Endothelial cell (in vitro differentiated cells): Measurements from ENCODE around the gene RNF183. TPM values are rescaled to one million over a fixed set of nuclear protein-coding genes. Genes with fewer than 3 reads are reported as not detected.
"Not testable (repeated sequence)": the region's sequence is repeated elsewhere in the genome, so short reads cannot be mapped to it uniquely, and the experiment has no call there.

ENCODE experiments used
- DNase-seq: peaks from one replicate; pipeline ENCODE4 v3.0.0; 2021; ENCODE audit warnings: low spot score
- H3K27ac Mint-ChIP-seq: one replicate; pipeline ENCODE4 v1.8.0; 2021; ENCODE audit warnings: mixed read lengths, inconsistent platforms; ENCODE audit not compliant: unreplicated experiment
- H3K27me3 Mint-ChIP-seq: one replicate; pipeline ENCODE4 v1.8.0; 2021; ENCODE audit warnings: mild to moderate bottlenecking, moderate library complexity, mixed read lengths, inconsistent platforms; ENCODE audit not compliant: unreplicated experiment
- H3K36me3 Mint-ChIP-seq: one replicate; pipeline ENCODE4 v1.8.0; 2021; ENCODE audit warnings: mild to moderate bottlenecking, low read depth, mixed read lengths, inconsistent platforms; ENCODE audit not compliant: unreplicated experiment
- H3K4me1 Mint-ChIP-seq: one replicate; pipeline ENCODE4 v1.8.0; 2021; ENCODE audit warnings: mild to moderate bottlenecking, mixed read lengths, inconsistent platforms; ENCODE audit not compliant: unreplicated experiment
- H3K4me3 Mint-ChIP-seq: one replicate; pipeline ENCODE4 v1.8.0; 2021; ENCODE audit warnings: mild to moderate bottlenecking, mixed read lengths, inconsistent platforms; ENCODE audit not compliant: unreplicated experiment
- H3K9me3 Mint-ChIP-seq: one replicate; pipeline ENCODE4 v1.8.0; 2021; ENCODE audit warnings: mixed read lengths, inconsistent platforms; ENCODE audit not compliant: unreplicated experiment
- total RNA-seq: library from RNA; stranded (reverse); fragmentation: NEBNext Ultra II Directional; extraction: Animal tissue kit (Norgen Biotek cat#: 25700); gene quantifications from one replicate; pipeline ENCODE4 v1.2.1, GENCODE V29; 2021; ENCODE audit not compliant: unreplicated experiment
- TF ChIP-seq, protein P1 (sequence below): fragments of 200-600 bp; sonication (generic); IDR thresholded peaks from one replicate; pipeline ENCODE4 v1.5.0; 2021; ENCODE audit warnings: antibody characterized with exemption; ENCODE audit not compliant: unreplicated experiment

RNF183 gene
- total RNA-seq, 1 donor from 2014 or later: not detected

DNA sequence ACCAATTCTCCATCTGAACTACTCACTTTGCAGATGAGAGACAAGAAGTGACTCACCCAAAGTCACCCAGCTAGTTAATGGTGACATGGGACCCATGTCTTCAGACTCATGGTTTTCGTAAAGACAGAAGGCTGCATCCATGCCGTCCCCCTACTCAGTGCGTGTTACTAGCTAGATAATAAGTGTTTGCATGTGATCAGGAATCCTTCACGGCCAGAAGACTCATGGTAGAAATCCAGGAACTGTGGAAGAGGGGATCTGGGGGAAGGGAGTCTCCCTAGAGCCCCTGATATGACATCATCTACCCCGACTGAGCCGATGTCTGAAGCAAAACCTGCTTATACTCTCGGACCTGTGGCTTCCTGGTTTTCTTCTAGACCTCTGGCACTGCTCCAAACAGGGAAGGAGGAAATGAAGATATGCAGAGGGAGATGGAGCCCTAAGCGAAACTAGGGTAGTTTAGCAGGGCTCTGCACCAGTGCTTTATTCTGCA lies 3.3 kb downstream of the RNF183 start:
- DNase-seq: no peak
- Mint-ChIP-seq H3K9me3 (no peaks in the 10 kb centered on the region), H3K36me3 (no peaks in the 10 kb centered on the region), H3K27me3 (peaks cover 6% of the 10 kb centered on the region), H3K27ac (no peak overlapping the region), H3K4me1 (peaks cover 10% of the 10 kb centered on the region), H3K4me3 (no peak overlapping the region)
- TF ChIP-seq, protein P1, sequence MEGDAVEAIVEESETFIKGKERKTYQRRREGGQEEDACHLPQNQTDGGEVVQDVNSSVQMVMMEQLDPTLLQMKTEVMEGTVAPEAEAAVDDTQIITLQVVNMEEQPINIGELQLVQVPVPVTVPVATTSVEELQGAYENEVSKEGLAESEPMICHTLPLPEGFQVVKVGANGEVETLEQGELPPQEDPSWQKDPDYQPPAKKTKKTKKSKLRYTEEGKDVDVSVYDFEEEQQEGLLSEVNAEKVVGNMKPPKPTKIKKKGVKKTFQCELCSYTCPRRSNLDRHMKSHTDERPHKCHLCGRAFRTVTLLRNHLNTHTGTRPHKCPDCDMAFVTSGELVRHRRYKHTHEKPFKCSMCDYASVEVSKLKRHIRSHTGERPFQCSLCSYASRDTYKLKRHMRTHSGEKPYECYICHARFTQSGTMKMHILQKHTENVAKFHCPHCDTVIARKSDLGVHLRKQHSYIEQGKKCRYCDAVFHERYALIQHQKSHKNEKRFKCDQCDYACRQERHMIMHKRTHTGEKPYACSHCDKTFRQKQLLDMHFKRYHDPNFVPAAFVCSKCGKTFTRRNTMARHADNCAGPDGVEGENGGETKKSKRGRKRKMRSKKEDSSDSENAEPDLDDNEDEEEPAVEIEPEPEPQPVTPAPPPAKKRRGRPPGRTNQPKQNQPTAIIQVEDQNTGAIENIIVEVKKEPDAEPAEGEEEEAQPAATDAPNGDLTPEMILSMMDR: no peak

DNA sequence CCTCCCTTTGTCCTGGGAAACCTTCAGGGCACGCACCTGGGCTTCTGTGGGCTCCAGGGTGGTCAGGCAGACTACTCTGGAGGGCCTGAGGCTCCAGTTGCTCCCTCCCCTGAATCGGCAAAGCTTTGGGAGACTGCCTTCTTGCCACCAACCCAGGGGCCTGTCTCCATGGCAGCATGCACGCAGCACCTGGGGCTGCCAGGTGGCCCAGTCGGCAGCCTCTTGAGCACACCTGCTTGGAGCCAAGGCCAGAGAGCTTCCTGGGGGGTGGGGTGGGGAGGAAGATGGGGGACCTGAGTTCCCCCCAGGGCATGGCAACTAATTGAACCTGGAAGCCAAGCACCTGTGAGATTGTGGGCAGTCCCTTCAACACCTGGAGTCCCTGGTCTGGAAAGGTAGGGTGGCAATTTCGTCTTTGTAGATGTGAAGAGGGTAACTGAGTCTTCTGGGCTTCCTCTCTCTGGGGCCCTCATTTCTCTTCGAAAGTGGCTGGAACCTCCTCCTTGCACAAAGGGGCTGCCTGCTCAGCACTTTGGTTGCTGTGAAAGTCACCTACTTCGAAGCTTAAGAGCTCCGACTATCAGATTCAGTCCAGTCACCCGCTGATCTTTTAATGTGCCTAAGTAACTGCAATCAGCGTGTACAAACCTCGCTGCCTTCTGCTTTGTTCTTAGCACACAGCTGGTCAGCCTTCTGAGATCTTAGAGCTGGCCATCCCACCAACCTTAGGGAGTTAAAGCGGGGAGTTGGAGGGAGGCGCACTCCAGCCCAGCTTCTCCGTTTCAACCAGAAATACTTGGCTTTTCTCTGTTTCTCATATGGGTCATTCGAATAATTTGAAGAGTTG lies 4.0 kb downstream of the RNF183 start:
- Mint-ChIP-seq H3K36me3 (no peaks in the 10 kb centered on the region), H3K27ac (no peak overlapping the region), H3K9me3 (no peaks in the 10 kb centered on the region), H3K4me3 (no peak overlapping the region), H3K4me1 (peaks cover 10% of the 10 kb centered on the region), H3K27me3 (peaks cover 6% of the 10 kb centered on the region)
- DNase-seq: no peak
- TF ChIP-seq, protein P1: no peak

DNA sequence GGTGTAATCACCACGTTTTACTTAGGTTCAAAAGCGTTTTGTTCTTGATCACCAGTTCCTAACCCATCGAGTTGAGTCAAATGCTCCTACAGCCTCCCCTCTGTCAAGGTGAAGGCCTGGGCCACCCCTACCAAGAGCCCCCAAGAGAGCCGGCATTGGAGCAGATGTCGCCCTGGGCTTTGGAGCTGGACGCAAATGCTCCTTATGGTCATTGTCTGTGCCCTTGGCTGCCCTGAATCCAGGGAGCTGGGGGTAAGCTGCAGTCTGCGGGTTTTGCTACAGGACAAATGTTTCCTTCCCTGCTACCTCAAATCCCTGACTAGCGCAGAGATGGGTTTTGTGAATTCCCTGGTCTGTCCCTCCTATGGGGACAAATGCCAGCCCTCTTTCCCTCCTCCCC lies 4.9 kb downstream of the RNF183 start:
- Mint-ChIP-seq H3K4me1 (peaks cover 10% of the 10 kb centered on the region), H3K36me3 (no peaks in the 10 kb centered on the region), H3K9me3 (no peaks in the 10 kb centered on the region), H3K27ac (no peak overlapping the region), H3K4me3 (no peak overlapping the region), H3K27me3 (peaks cover 6% of the 10 kb centered on the region)
- no peak for DNase-seq
- TF ChIP-seq, protein P1: no peak

DNA sequence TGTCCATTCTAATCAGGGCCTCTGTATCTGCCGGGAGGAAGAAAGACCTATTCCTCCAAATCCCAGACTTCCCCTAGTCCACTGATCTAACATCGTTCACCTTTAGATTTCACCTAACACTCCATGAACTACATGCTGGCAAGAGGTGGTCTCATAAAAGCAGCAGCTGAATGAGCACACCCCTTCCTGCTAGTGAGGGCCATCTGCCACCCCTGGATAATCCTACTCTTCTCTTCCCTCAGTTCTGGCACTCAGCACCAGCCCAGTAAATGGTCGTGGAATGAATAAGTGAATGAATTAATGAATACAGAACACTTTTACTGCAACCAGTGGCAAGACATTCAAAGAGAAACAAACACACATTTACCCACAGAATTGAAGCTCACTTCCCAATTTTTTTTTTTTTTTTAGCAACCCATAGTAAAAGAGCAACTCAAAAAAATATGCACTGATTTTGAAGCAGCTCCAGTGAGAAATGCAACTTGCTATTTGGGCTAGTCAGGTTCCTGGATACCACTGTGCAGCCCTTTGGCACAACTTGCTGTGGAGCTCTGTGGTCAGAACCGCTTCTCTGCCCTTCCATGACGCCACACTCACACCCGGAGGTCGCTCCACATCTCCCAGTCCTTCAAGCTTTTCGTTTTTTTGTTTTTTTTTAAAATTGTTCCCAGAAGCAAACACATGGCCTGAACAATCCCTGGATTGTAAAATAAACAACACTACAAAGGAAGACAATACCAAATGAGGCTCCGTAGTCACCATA lies 6.2 kb downstream of the RNF183 start:
- H3K9me3 Mint-ChIP-seq: no peaks in the 10 kb centered on the region
- no peak overlapping the region for H3K4me3 Mint-ChIP-seq
- DNase-seq: no peak
- TF ChIP-seq, protein P1: no peak
- peaks cover 10% of the 10 kb centered on the region for H3K4me1 Mint-ChIP-seq
- H3K27me3 Mint-ChIP-seq: peaks cover 4% of the 10 kb centered on the region
- H3K27ac Mint-ChIP-seq: no peak overlapping the region
- peaks cover 3% of the 10 kb centered on the region for H3K36me3 Mint-ChIP-seq

DNA sequence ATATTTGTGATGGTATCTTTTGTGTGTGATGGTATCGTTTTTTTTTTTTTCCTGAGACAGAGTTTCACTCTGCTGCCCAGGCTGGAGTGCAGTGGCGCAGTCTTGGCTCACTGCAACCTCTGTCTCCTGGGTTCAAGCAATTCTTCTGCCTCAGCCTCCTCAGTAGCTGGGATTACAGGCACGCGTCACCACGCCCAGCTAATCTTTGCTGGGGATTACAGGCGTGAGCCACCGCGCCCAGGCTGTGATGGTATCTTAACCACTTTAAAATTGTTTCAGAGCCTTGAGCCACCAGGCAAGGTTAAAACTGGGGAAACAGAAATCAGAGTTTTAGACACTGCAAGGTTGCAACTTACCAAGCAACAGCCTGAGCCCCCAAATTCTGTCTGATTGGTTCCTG lies 6.9 kb downstream of the RNF183 start:
- not testable (repeated sequence) for DNase-seq, H3K27me3 Mint-ChIP-seq, H3K4me3 Mint-ChIP-seq

More for the DNA sequence above, 6.9 kb downstream of the RNF183 start:
- H3K27ac Mint-ChIP-seq, H3K36me3 Mint-ChIP-seq, H3K9me3 Mint-ChIP-seq: not testable (repeated sequence)
- H3K4me1 Mint-ChIP-seq: peaks cover 10% of the 10 kb centered on the region
